Ovary (tissue), 3 donors: ENCODE data around the gene TRPT1.

ENCODE experiments used
- POLR2A ChIP-seq: fragments of 450-650 bp; IDR thresholded peaks from one replicate; pipeline ENCODE4 v1.6.1; 2017; ENCODE audit warnings: antibody characterized with exemption, mild to moderate bottlenecking, moderate library complexity
- TF ChIP-seq, protein P1 (sequence below), 3 donors: fragments of 450-650 bp in 2 of 3; fragments of 200-600 bp in 1 of 3; IDR thresholded peaks; one replicate each; pipeline versions ENCODE4 v1.5.1 to v1.8.0; 2016 to 2022; ENCODE audit warnings: antibody characterized with exemption in 3 of 3, mild to moderate bottlenecking in 1 of 3
- donor health status: DM: no; HTN: no; CAD: no.

DNA sequence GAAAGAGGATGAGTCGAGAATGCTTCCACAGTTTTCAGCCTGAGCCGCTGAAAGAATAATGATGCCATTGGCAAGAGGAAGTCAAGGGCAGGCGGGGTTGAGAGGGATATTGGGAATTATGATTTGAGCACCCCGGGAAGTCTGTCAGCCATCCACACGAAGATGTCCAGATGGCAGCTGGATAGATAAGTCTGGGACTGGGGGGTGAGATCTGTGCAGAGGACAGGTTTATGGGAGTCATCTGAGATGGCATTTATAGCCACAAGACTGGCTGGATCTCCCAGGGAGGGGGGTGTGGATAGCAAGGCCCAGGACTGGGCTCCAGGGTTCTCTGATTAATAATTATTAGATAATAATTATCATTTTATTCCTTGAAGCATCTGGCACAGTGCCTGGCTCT lies 45.1 kb downstream of the TRPT1 start:
- TF ChIP-seq, protein P1, sequence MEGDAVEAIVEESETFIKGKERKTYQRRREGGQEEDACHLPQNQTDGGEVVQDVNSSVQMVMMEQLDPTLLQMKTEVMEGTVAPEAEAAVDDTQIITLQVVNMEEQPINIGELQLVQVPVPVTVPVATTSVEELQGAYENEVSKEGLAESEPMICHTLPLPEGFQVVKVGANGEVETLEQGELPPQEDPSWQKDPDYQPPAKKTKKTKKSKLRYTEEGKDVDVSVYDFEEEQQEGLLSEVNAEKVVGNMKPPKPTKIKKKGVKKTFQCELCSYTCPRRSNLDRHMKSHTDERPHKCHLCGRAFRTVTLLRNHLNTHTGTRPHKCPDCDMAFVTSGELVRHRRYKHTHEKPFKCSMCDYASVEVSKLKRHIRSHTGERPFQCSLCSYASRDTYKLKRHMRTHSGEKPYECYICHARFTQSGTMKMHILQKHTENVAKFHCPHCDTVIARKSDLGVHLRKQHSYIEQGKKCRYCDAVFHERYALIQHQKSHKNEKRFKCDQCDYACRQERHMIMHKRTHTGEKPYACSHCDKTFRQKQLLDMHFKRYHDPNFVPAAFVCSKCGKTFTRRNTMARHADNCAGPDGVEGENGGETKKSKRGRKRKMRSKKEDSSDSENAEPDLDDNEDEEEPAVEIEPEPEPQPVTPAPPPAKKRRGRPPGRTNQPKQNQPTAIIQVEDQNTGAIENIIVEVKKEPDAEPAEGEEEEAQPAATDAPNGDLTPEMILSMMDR (IDR thresholded peaks at IDR 0.05), result no peak
- TF ChIP-seq POLR2A, result no peak
